ENCODE data around the gene PRPS1. TPM values are rescaled to one million over a fixed set of nuclear protein-coding genes. Genes with fewer than 3 reads are reported as not detected.
A peak's percentile ranks its signal among the peaks of the same experiment; 100 is the strongest.
"Not testable (repeated sequence)": the region's sequence is repeated elsewhere in the genome, so short reads cannot be mapped to it uniquely, and the experiment has no call there.

The PRPS1 gene
- total RNA-seq, 4 donors from 2014 or later = 8.2 to 17.5 (median 14.5) TPM

DNA sequence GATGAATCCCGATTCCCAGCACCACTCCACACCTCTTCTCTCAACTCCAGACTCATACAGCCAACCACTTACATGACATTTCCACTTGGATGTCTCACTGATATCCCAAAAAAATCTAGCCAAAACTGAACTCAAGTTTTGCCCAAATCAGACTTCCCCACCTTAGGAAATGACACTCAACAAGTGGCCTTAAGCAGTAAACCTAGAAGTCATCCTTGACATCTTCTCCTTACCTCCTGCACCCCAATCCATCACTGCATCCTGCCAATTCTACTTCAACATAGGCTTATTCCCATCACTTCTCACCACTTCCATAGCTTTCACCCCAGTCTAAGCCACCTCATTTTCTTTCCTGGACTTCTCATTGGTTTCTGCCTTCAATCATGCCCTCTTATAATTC lies 39.1 kb downstream of the PRPS1 start:
- TF ChIP-seq, protein P1, sequence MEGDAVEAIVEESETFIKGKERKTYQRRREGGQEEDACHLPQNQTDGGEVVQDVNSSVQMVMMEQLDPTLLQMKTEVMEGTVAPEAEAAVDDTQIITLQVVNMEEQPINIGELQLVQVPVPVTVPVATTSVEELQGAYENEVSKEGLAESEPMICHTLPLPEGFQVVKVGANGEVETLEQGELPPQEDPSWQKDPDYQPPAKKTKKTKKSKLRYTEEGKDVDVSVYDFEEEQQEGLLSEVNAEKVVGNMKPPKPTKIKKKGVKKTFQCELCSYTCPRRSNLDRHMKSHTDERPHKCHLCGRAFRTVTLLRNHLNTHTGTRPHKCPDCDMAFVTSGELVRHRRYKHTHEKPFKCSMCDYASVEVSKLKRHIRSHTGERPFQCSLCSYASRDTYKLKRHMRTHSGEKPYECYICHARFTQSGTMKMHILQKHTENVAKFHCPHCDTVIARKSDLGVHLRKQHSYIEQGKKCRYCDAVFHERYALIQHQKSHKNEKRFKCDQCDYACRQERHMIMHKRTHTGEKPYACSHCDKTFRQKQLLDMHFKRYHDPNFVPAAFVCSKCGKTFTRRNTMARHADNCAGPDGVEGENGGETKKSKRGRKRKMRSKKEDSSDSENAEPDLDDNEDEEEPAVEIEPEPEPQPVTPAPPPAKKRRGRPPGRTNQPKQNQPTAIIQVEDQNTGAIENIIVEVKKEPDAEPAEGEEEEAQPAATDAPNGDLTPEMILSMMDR (IDR thresholded peaks at IDR 0.05) = no peak
- TF ChIP-seq EP300 (IDR thresholded peaks at IDR 0.05) (no peak), POLR2A (IDR thresholded peaks at IDR 0.05) (no peak), POLR2AphosphoS5 (IDR thresholded peaks at IDR 0.05) (no peak)
- Histone ChIP-seq H3K4me1 (no peaks in the 10 kb centered on the region), H3K36me3 (no peaks in the 10 kb centered on the region), H3K27ac (no peak overlapping the region), H3K27me3 (no peaks in the 10 kb centered on the region), H3K4me3 (no peak overlapping the region), H3K9me3 (no peaks in the 10 kb centered on the region)
- 70% methylated on average over 1 of the region's 1 CpG for WGBS
- DNase-seq (ENCODE audit: low spot score in 2 of 2) = no peak

DNA sequence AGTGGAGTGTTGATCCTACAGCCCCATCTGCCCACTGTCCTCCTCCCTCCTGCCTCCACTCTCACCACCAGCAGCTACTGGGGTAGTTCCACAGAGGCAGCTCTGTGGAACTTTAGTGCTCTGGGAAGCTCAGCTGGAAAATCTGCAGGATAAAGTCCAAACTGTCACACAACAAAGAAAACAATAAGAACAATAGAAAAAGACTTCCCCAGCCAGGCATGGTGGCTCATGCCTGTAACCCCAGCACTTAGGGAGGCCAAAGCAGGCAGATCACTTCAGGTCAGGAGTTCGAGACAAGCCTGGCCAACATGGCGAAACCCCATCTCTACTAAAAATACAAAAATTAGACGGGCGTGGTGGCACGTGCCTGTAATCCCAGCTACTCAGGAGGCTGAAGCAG lies 40.4 kb downstream of the PRPS1 start:
- DNase-seq (ENCODE audit: low spot score in 2 of 2); H3K27ac ChIP-seq; H3K27me3 ChIP-seq; H3K9me3 ChIP-seq; H3K4me3 ChIP-seq; H3K36me3 ChIP-seq; H3K4me1 ChIP-seq: not testable (repeated sequence)
- 83% methylated on average over 5 of the region's 5 CpGs for WGBS

DNA sequence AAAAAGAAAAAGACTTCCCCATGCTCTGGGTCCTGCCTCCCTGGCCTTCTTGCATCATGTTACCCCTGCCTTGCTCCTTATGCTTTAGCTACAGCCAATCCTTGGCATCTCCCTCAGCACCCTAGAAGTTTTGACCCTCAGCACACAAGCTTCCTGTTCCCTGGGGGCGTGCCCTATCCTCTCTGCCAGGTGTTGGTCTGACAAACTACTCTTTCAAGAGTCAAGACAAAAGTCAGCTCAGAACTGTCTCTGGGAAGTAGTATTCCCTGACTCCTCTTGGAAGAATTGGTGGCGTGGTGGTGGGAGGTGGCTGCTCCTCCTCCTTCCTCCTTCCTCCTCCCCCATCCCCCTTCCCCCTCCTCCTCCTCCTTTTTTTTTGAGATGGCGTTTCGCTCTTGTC lies 41.0 kb downstream of the PRPS1 start:
- Histone ChIP-seq H3K27ac (no peak overlapping the region), H3K4me3 (no peak overlapping the region), H3K27me3 (no peaks in the 10 kb centered on the region), H3K4me1 (peaks cover 9% of the 10 kb centered on the region), H3K9me3 (no peaks in the 10 kb centered on the region), H3K36me3 (no peaks in the 10 kb centered on the region)
- DNase-seq (ENCODE audit: low spot score in 2 of 2) = no peak
- 59% methylated on average over 4 of the region's 4 CpGs for WGBS
- TF ChIP-seq POLR2A (IDR thresholded peaks at IDR 0.05) (no peak), EP300 (IDR thresholded peaks at IDR 0.05) (no peak), POLR2AphosphoS5 (IDR thresholded peaks at IDR 0.05) (no peak)
- TF ChIP-seq, protein P1 (IDR thresholded peaks at IDR 0.05) = no peak

DNA sequence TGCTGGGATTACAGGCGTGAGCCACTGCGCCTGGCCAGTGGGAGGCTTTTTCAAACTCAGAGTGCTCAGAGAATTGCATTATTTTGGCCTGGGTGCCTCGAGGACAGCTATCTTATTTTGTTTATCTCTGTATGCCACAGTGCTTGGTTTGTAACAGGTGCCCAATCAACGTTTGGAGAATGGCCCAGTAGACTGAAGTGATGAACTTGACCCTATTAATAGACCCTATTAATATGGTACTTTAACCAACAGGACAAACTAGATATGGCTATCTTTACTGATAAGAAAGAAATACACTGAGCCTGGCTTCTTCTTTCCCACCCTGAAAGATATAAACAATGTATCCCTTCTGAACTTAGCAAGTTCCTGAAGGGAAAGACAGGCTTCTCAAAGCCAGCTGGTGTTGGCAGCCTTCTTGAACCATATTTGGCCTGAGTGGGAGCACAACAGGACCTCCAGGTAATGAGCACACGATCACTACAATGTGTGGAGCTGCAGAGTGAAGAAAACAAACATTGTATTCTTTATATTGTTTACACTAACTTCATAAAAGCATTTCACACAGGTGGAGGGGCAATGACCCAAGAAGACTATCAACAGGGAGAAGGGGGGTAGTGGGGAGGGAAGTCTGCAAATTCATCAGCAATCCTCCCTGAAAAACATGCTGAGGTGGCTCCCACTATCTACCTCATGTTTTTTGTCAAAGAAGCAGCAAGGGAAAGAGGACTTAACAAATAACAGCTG lies 41.7 kb downstream of the PRPS1 start:
- H3K4me1 ChIP-seq = peaks cover 16% of the 10 kb centered on the region
- H3K27me3 ChIP-seq = no peaks in the 10 kb centered on the region
- DNase-seq (ENCODE audit: low spot score in 2 of 2) = no peak
- H3K27ac ChIP-seq = no peak overlapping the region
- WGBS = 68% methylated on average over 5 of the region's 5 CpGs
- no peaks in the 10 kb centered on the region for H3K9me3 ChIP-seq
- no peak overlapping the region for H3K4me3 ChIP-seq
- no peak for TF ChIP-seq POLR2AphosphoS5 (IDR thresholded peaks at IDR 0.05)
- TF ChIP-seq, protein P1 (IDR thresholded peaks at IDR 0.05) = no peak
- no peak for TF ChIP-seq EP300 (IDR thresholded peaks at IDR 0.05)
- TF ChIP-seq POLR2A (IDR thresholded peaks at IDR 0.05) = no peak
- no peaks in the 10 kb centered on the region for H3K36me3 ChIP-seq

DNA sequence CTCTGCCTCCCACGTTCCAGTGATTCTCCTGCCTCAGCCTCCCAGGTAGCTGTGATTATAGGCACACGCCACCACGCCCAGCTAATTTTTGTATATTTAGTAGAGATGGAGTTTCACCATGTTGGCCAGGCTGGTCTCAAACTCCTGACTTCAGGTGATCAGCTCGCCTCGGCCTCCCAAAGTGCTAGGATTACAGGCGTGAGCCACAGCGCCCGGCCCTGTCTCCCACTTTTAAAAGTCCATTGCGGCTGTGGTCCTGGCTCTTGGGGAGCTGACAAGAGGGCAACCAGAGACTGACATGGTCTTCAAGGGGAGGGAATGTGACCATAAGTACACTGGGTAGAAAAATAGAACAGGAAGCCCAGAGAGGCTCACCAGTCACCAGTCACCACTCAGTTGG lies 42.9 kb downstream of the PRPS1 start:
- WGBS = 90% methylated on average over 9 of the region's 9 CpGs
- H3K27me3 ChIP-seq; DNase-seq (ENCODE audit: low spot score in 2 of 2); H3K9me3 ChIP-seq; H3K27ac ChIP-seq; H3K4me3 ChIP-seq; H3K36me3 ChIP-seq: not testable (repeated sequence)
- H3K4me1 ChIP-seq = peaks cover 20% of the 10 kb centered on the region

DNA sequence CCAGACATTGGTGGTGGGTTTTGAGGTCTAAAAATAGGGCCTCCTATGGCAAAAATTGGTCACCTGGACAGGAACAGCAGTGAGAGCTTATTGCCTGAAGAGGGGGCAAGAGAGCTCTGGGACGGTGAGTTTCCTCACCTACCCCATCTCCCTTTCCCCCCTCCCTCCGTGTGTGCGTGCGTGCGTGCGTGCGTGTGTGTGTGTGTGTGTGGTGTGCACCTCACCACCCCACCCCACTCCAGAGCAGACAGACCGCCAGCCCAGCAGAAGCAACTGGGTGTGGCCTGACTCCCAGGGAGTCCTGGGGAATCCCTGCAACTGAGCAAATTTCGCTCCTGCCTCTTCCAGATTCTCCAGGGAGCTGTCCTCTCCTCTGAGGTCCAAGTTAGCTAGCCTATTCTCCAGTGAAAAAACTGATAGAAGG lies 44.7 kb downstream of the PRPS1 start:
- TF ChIP-seq POLR2AphosphoS5 (IDR thresholded peaks at IDR 0.05) (peak in 2 of 3 donors; percentile 12 to 59), EP300 (IDR thresholded peaks at IDR 0.05) (no peak), POLR2A (IDR thresholded peaks at IDR 0.05) (no peak)
- TF ChIP-seq, protein P1 (IDR thresholded peaks at IDR 0.05) = peak; percentile 54 to 64
- H3K36me3 ChIP-seq = no peaks in the 10 kb centered on the region
- H3K27me3 ChIP-seq = no peaks in the 10 kb centered on the region
- peak; percentile 89 to 91 for DNase-seq (ENCODE audit: low spot score in 2 of 2)
- H3K9me3 ChIP-seq = no peaks in the 10 kb centered on the region
- H3K4me1 ChIP-seq = peaks cover 29% of the 10 kb centered on the region
- 5% methylated on average over 7 of the region's 9 CpGs for WGBS
- peak overlapping the region; percentile 99 for H3K27ac ChIP-seq
- H3K4me3 ChIP-seq = peak overlapping the region; percentile 22

Data from suprapubic skin (tissue), 4 donors.